ENCODE results near the gene ANXA11. TPM values are rescaled to one million over a fixed set of nuclear protein-coding genes. Genes with fewer than 3 reads are reported as not detected.

ANXA11 gene
- total RNA-seq, 1 donor from 2014 or later, result 122 TPM

GRCh38 chr10:80196270-80196949 is 8.9 kb downstream of the ANXA11 start:
- peaks cover 29% of the 10 kb centered on the region for H3K4me1 Mint-ChIP-seq (ENCODE audit: low read depth, unreplicated experiment)
- H3K27ac Mint-ChIP-seq (ENCODE audit: unreplicated experiment), result no peak overlapping the region
- TF ChIP-seq EZH2 (IDR thresholded peaks at IDR 0.05; ENCODE audit: insufficient read depth, low read length), result no peak
- no peak for TF ChIP-seq CTCF (IDR thresholded peaks at IDR 0.05; ENCODE audit: insufficient read depth, low read depth, low read length)
- H3K9me3 ChIP-seq (ENCODE audit: insufficient read depth, low read depth, low read length), result no peaks in the 10 kb centered on the region
- FAIRE-seq, result no peak
- peak overlapping the region; percentile 17 for H3K27ac ChIP-seq (ENCODE audit: low read depth, low read length)
- H2AFZ ChIP-seq (ENCODE audit: low read depth, low read length), result no peak overlapping the region
- H3K79me2 ChIP-seq (ENCODE audit: insufficient read depth, low read length), result peaks cover 99% of the 10 kb centered on the region
- no peak overlapping the region for H3K9ac ChIP-seq (ENCODE audit: low read length)
- H4K20me1 ChIP-seq (ENCODE audit: insufficient read depth, low read length), result peaks cover 87% of the 10 kb centered on the region
- H3K4me2 ChIP-seq (ENCODE audit: low read length), result peak overlapping the region; percentile 41
- no peak overlapping the region for H3K4me3 Mint-ChIP-seq (ENCODE audit: unreplicated experiment)
- peaks cover 3% of the 10 kb centered on the region for H3K36me3 ChIP-seq (ENCODE audit: insufficient read depth, low read length)
- peaks cover 13% of the 10 kb centered on the region for H3K36me3 Mint-ChIP-seq (ENCODE audit: low read depth, unreplicated experiment)
- DNase-seq (ENCODE audit: low read depth), result peak; percentile 59
- no peaks in the 10 kb centered on the region for H3K27me3 ChIP-seq (ENCODE audit: insufficient read depth, low read length)
- no peaks in the 10 kb centered on the region for H3K27me3 Mint-ChIP-seq (ENCODE audit: low read depth, unreplicated experiment)
- peaks cover 20% of the 10 kb centered on the region for H3K4me1 ChIP-seq (ENCODE audit: insufficient read depth, low read length)
- peaks cover 2% of the 10 kb centered on the region for H3K9me3 Mint-ChIP-seq (ENCODE audit: unreplicated experiment)
- no peak overlapping the region for H3K4me3 ChIP-seq (ENCODE audit: insufficient read depth, low read depth, low read length)

GRCh38 chr10:80195046-80195574 is 10.2 kb downstream of the ANXA11 start:
- H3K4me1 ChIP-seq (ENCODE audit: insufficient read depth, low read length), result peaks cover 20% of the 10 kb centered on the region
- H3K4me3 ChIP-seq (ENCODE audit: insufficient read depth, low read depth, low read length), result no peak overlapping the region
- DNase-seq (ENCODE audit: low read depth) (no peak), FAIRE-seq (no peak)
- TF ChIP-seq CTCF (IDR thresholded peaks at IDR 0.05; ENCODE audit: insufficient read depth, low read depth, low read length), result no peak
- no peaks in the 10 kb centered on the region for H3K27me3 ChIP-seq (ENCODE audit: insufficient read depth, low read length)
- no peak overlapping the region for H3K9ac ChIP-seq (ENCODE audit: low read length)
- Mint-ChIP-seq H3K4me1 (ENCODE audit: low read depth, unreplicated experiment) (peaks cover 27% of the 10 kb centered on the region), H3K36me3 (ENCODE audit: low read depth, unreplicated experiment) (peaks cover 10% of the 10 kb centered on the region), H3K9me3 (ENCODE audit: unreplicated experiment) (peaks cover 4% of the 10 kb centered on the region), H3K4me3 (ENCODE audit: unreplicated experiment) (no peak overlapping the region), H3K27ac (ENCODE audit: unreplicated experiment) (no peak overlapping the region), H3K27me3 (ENCODE audit: low read depth, unreplicated experiment) (no peaks in the 10 kb centered on the region)
- no peaks in the 10 kb centered on the region for H3K9me3 ChIP-seq (ENCODE audit: insufficient read depth, low read depth, low read length)
- H3K27ac ChIP-seq (ENCODE audit: low read depth, low read length), result no peak overlapping the region
- H4K20me1 ChIP-seq (ENCODE audit: insufficient read depth, low read length), result peaks cover 78% of the 10 kb centered on the region
- peaks cover 94% of the 10 kb centered on the region for H3K79me2 ChIP-seq (ENCODE audit: insufficient read depth, low read length)
- peaks cover 3% of the 10 kb centered on the region for H3K36me3 ChIP-seq (ENCODE audit: insufficient read depth, low read length)
- no peak overlapping the region for H2AFZ ChIP-seq (ENCODE audit: low read depth, low read length)
- no peak overlapping the region for H3K4me2 ChIP-seq (ENCODE audit: low read length)

All from astrocyte (in vitro differentiated cells and primary cell).